Measurements from ENCODE around the gene STK32B.

DNA sequence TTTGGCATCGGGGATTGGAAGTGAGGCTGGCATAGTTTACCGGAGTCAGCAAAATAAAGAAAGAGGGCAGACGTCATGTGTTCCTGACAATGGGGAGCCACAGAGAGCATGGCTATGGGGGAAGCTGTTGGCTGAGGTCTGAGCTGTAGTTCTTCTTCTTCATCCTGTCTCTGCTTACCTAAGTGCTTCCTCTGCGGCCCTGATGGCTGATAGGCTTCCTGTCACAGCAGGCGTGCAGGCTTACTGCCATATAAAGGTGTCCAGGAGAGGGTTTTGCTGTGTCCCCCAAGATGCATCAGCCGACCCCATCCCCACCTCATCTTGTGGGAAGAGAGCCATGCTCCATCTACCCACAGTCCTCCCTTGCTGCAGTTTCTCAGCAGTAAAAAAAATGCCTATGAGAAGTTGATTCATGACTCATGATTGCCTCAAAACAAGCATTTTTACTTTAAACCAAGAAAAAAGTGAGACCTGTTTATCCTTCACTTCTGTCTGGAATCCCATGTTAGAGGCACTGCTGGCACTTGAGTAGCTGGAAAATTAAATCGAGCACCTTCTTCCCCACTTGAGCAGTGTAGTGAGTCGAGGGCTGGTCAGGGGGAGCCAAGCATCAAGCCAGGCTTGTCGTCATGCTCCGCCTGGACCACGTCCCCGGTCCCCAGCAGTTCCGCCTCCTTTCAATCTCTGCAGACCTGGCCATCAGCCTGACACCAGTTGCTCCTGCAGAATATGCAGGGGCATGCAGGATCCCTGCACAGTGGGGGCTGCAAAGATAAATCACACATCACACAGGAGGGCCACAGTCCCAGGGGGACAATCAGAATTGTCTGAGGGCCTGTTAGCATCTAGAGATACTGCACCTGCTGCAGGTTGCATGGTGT is 419.3 kb downstream of the STK32B start:
- TF ChIP-seq EZH2 (IDR thresholded peaks at IDR 0.05; ENCODE audit: low read length, unreplicated experiment) (no peak), EZH2phosphoT487 (IDR thresholded peaks at IDR 0.05; ENCODE audit: borderline replicate concordance, low read length) (no peak), CTCF (conservative IDR thresholded peaks at IDR 0.05; ENCODE audit: low read depth, low read length) (no peak)
